Left ventricle myocardium inferior (tissue), 1 donor: ENCODE data around the gene MYO18B. TPM values are rescaled to one million over a fixed set of nuclear protein-coding genes. Genes with fewer than 3 reads are reported as not detected.

Experiments used
- total RNA-seq: library from RNA; stranded (reverse); fragmentation: NEBNext Ultra II Directional; extraction: Animal tissue kit (Norgen Biotek cat#: 25700); gene quantifications from one replicate; pipeline ENCODE4 v1.2.1, GENCODE V29; 2021
- donor health status: DM: no; HTN: yes; CAD: no; lungs with severe emphysema.

Gene MYO18B
- total RNA-seq, 1 donor from 2014 or later: 163 TPM

Other genes starting within 250 kb of the MYO18B start
- 3.8 TPM for gene GRK3, start 177.5 kb upstream of the MYO18B start, total RNA-seq